22Rv1 (cell line): Measurements from ENCODE around the gene DMRTB1.

ENCODE experiments used
- CTCF ChIP-seq: fragments of 450-650 bp; IDR thresholded peaks from 2 replicates; pipeline ENCODE4 v1.5.1; 2017; ENCODE audit warnings: mild to moderate bottlenecking
- ZFX ChIP-seq: fragments of 450-650 bp; IDR thresholded peaks from 2 replicates; pipeline ENCODE4 v1.6.1; 2017; ENCODE audit warnings: antibody characterized with exemption, borderline replicate concordance

GRCh38 chr1:53460211-53460634, 1.0 kb downstream of the DMRTB1 start:
- no peak for TF ChIP-seq ZFX
- TF ChIP-seq CTCF: no peak
